Tibial nerve (tissue), 4 donors: ENCODE measurements around the gene INPP4A. TPM values are rescaled to one million over a fixed set of nuclear protein-coding genes. Genes with fewer than 3 reads are reported as not detected.

Source experiments
- DNase-seq, 2 donors: peaks; one replicate each; pipeline ENCODE4 v3.0.0-alpha.2; 2019; ENCODE audit warnings: low spot score in 2 of 2
- H3K27ac ChIP-seq, 4 donors: fragments of 200-600 bp; sonication (generic) in 3 of 4; one replicate each; pipeline ENCODE4 v1.5.1; 2017 to 2019; ENCODE audit warnings: mild to moderate bottlenecking in 1 of 4
- H3K27me3 ChIP-seq, 2 donors: fragments of 200-600 bp; sonication (generic) in 1 of 2; one replicate each; pipeline versions ENCODE4 v1.5.1 to v1.6.0; 2017 to 2019
- H3K36me3 ChIP-seq, 3 donors: fragments of 200-600 bp; sonication (generic); one replicate each; pipeline ENCODE4 v1.5.1; 2018 to 2019
- H3K4me1 ChIP-seq, 4 donors: fragments of 200-600 bp; sonication (generic) in 3 of 4; one replicate each; pipeline ENCODE4 v1.5.1; 2017 to 2019
- H3K4me3 ChIP-seq, 4 donors: fragments of 200-600 bp; sonication (generic) in 3 of 4; one replicate each; pipeline ENCODE4 v1.5.1; 2017 to 2019; ENCODE audit warnings: mild to moderate bottlenecking in 1 of 4, moderate library complexity in 1 of 4
- H3K9me3 ChIP-seq, 4 donors: fragments of 200-600 bp; sonication (generic) in 3 of 4; one replicate each; pipeline ENCODE4 v1.5.1; 2017 to 2019
- CTCF ChIP-seq, 5 experiments: fragments of 200-600 bp in 3 of 5; fragments of 450-650 bp in 2 of 5; sonication (generic) in 3 of 5; IDR thresholded peaks; one replicate each; pipeline ENCODE4 v1.5.1; 2016 to 2019; ENCODE audit warnings: antibody characterized with exemption in 5 of 5, mild to moderate bottlenecking in 3 of 5, moderate library complexity in 2 of 5
- EP300 ChIP-seq, 2 donors: sonication (generic); formaldehyde crosslinking; IDR thresholded peaks; one replicate each; pipeline ENCODE4 v1.6.1; 2017; ENCODE audit warnings: antibody characterized with exemption in 2 of 2, mild to moderate bottlenecking in 1 of 2
- POLR2A ChIP-seq, 2 donors: fragments of 450-650 bp; IDR thresholded peaks; one replicate each; pipeline ENCODE4 v1.6.1; 2017; ENCODE audit warnings: antibody characterized with exemption in 2 of 2, mild to moderate bottlenecking in 2 of 2, moderate library complexity in 2 of 2
- WGBS, 2 donors: methylation state at CpG; one replicate each; pipeline ENCODE4 v1.1.5; 2018; 5-methylcytosine and 5-hydroxymethylcytosine counted together
- total RNA-seq, 4 donors: library from RNA; depleted of rRNA; stranded (reverse); fragments of >200 nt; gene quantifications; one replicate each; pipeline ENCODE4 v1.1.0, GENCODE V29; 2016

Gene INPP4A
- total RNA-seq, 4 donors from 2014 or later: 23.7 to 45.0 (median 30.9) TPM

- H3K4me3 ChIP-seq: no peak overlapping the region
- H3K4me1 ChIP-seq: peaks cover 0 to 5% (median 0%) of the 10 kb centered on the region in 4 donors
- peak overlapping the region in 1 of 4 donors; percentile 67 for H3K27ac ChIP-seq
- DNase-seq: no peak
- no peaks in the 10 kb centered on the region for H3K9me3 ChIP-seq
- TF ChIP-seq POLR2A (IDR thresholded peaks at IDR 0.05): no peak
- TF ChIP-seq CTCF (IDR thresholded peaks at IDR 0.05): no peak
- no peak for TF ChIP-seq EP300 (IDR thresholded peaks at IDR 0.05)
- peaks cover 0 to 85% (median 0%) of the 10 kb centered on the region in 3 donors for H3K36me3 ChIP-seq
- H3K27me3 ChIP-seq: no peaks in the 10 kb centered on the region
- 68 to 79% methylated on average over 13 of the region's 13 CpGs for WGBS, 2 donors
These were observed 117.4 kb downstream of the INPP4A start for GRCh38 chr2:98561902-98562695.

GRCh38 chr2:98563394-98563793 is 118.7 kb downstream of the INPP4A start:
- whole genome bisulfite sequencing, 2 donors: 91 to 95% methylated on average over 8 to 13 of the region's 13 CpGs
- peaks cover 0 to 85% (median 0%) of the 10 kb centered on the region in 3 donors for H3K36me3 ChIP-seq
- H3K27me3 ChIP-seq: no peaks in the 10 kb centered on the region
- H3K4me3 ChIP-seq: no peak overlapping the region
- TF ChIP-seq EP300 (IDR thresholded peaks at IDR 0.05) (no peak), POLR2A (IDR thresholded peaks at IDR 0.05) (no peak), CTCF (IDR thresholded peaks at IDR 0.05) (no peak)
- H3K4me1 ChIP-seq: peaks cover 0 to 5% (median 0%) of the 10 kb centered on the region in 4 donors
- no peak overlapping the region for H3K27ac ChIP-seq
- H3K9me3 ChIP-seq: no peaks in the 10 kb centered on the region
- no peak for DNase-seq

GRCh38 chr2:98564541-98565132 is 120.0 kb downstream of the INPP4A start:
- no peak for DNase-seq
- WGBS, 2 donors: 86 to 88% methylated on average over 14 to 16 of the region's 17 CpGs
- Histone ChIP-seq H3K27ac (no peak overlapping the region), H3K4me1 (peaks cover 0 to 5% (median 0%) of the 10 kb centered on the region in 4 donors), H3K4me3 (no peak overlapping the region), H3K9me3 (no peaks in the 10 kb centered on the region), H3K36me3 (peaks cover 0 to 87% (median 0%) of the 10 kb centered on the region in 3 donors), H3K27me3 (no peaks in the 10 kb centered on the region)
- no peak for TF ChIP-seq POLR2A (IDR thresholded peaks at IDR 0.05)
- no peak for TF ChIP-seq CTCF (IDR thresholded peaks at IDR 0.05)
- no peak for TF ChIP-seq EP300 (IDR thresholded peaks at IDR 0.05)

- Histone ChIP-seq H3K9me3 (no peaks in the 10 kb centered on the region), H3K27me3 (no peaks in the 10 kb centered on the region), H3K27ac (no peak overlapping the region), H3K36me3 (peaks cover 0 to 87% (median 0%) of the 10 kb centered on the region in 3 donors), H3K4me1 (peaks cover 0 to 5% (median 0%) of the 10 kb centered on the region in 4 donors), H3K4me3 (no peak overlapping the region)
- 88 to 89% methylated on average over 9 of the region's 9 CpGs for WGBS, 2 donors
- TF ChIP-seq CTCF (IDR thresholded peaks at IDR 0.05) (no peak), EP300 (IDR thresholded peaks at IDR 0.05) (no peak), POLR2A (IDR thresholded peaks at IDR 0.05) (no peak)
- DNase-seq: no peak
These were observed 120.7 kb downstream of the INPP4A start for GRCh38 chr2:98565286-98565860.

GRCh38 chr2:98565941-98566340 is 121.3 kb downstream of the INPP4A start:
- 95 to 98% methylated on average over 19 of the region's 19 CpGs for WGBS, 2 donors
- no peak overlapping the region for H3K27ac ChIP-seq
- H3K9me3 ChIP-seq: no peaks in the 10 kb centered on the region
- no peak for DNase-seq
- peaks cover 0 to 5% (median 0%) of the 10 kb centered on the region in 4 donors for H3K4me1 ChIP-seq
- TF ChIP-seq EP300 (IDR thresholded peaks at IDR 0.05) (no peak), CTCF (IDR thresholded peaks at IDR 0.05) (no peak), POLR2A (IDR thresholded peaks at IDR 0.05) (no peak)
- H3K36me3 ChIP-seq: peaks cover 0 to 87% (median 0%) of the 10 kb centered on the region in 3 donors
- H3K4me3 ChIP-seq: no peak overlapping the region
- H3K27me3 ChIP-seq: no peaks in the 10 kb centered on the region
